Measurements from ENCODE around the gene FOXL2NB. TPM values are rescaled to one million over a fixed set of nuclear protein-coding genes. Genes with fewer than 3 reads are reported as not detected.

The FOXL2NB gene
- total RNA-seq, 1 donor from 2014 or later, result under 0.01 TPM

DNA sequence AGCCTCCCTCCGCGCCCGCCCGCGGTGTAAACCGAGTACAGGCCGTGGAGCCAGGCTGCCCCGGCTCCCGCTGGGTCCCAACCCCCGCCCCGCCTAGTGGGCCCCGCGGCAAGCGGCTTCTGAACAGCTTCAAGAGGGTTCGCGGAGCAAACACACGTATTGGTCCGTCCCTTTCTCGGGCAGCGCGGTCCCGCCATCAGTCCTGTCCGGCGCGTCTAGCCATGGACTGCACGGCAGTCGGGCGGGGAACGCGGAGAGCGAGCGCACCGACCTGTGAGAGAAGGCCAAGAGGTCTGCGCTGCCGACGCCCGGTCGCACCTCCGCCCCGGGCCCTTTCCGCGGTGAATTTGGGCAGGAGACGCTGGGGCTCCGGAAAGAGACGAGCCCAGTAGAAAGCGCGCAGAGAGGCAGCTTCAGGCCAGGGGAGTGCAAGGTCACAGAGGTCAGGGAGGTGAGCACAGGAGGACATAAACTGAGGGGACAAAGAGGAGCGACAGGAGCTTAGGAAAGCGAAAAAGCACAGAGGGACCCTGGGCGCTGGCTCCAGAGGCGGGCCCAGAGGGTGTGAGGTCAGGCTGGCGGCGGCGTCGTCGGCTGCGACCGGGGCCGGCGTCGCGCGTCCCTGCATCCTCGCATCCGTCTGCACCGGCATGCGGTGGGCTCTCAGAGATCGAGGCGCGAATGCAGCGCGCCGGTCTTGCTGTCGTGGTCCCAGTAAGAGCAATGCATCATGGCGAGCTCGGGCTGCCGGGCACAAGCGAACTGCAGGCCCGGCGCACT lies 1.9 kb upstream of the FOXL2NB start:
- peak in 1 of 2 donors; percentile 45 for DNase-seq (ENCODE audit: low read depth in 2 of 2)

DNA sequence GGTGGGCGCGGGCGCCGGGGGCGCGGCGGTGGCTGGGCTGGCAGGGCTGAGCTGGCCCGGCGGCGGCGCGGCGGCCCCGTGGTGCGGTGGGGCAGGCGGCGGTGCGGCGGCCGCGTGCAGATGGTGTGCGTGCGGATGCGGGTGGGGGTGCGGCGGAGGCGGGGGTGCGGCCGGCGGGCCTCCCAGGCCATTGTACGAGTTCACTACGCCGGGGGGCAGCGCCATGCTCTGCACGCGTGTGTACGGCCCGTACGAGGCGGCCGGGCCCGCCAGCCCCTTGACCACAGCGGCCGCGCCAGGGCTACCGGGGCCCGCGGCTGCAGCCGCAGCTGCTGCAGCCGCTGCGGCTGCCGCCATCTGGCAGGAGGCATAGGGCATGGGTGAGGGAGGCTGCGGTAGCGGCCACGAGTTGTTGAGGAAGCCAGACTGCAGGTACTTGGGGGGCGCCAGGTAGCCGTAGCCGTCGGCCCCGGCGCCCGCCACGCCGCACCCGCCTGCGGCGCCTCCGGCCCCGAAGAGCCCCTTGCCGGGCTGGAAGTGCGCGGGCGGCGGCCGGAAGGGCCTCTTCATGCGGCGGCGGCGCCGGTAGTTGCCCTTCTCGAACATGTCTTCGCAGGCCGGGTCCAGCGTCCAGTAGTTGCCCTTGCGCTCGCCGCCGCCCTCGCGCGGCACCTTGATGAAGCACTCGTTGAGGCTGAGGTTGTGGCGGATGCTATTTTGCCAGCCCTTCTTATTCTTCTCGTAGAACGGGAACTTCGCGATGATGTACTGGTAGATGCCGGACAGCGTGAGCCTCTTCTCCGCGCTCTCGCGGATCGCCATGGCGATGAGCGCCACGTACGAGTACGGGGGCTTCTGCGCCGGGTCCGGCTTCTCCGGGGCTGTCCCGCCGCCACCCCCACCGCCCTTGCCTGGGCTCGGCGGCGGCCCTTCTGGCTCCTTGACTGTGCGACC lies 1.0 kb upstream of the FOXL2NB start:
- DNase-seq (ENCODE audit: low read depth in 2 of 2), result no peak

DNA sequence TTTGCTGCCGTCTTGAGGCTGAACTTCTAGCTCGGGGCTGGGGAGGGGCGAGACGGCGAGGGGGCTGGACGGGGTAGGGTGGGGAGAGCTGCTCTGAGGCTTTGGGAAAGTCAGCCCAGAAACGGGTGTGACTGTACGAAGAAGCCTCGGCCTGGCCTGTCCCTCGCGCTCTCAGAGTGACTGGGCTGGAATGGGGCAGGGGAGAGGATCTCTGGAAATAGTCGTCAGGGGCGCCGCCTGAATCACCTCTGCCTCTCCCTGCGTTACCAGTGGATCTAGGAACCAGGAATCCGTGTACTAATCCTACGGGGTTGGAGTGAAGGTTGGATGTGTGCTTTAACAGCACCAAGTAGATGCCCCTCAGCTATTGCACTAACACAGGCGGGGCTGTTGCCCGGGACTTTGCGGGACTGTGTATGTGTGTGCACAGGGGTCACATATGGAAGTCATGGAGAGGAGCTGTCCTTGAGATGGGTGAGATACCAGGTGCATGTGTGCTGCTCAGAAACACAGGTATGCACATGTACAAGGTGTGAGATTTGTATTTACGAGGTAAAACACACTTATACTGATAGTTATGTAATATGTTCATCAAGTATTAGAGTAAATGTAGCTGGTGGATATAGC lies 591 bp downstream of the FOXL2NB start:
- no peak for DNase-seq (ENCODE audit: low read depth in 2 of 2)

DNA sequence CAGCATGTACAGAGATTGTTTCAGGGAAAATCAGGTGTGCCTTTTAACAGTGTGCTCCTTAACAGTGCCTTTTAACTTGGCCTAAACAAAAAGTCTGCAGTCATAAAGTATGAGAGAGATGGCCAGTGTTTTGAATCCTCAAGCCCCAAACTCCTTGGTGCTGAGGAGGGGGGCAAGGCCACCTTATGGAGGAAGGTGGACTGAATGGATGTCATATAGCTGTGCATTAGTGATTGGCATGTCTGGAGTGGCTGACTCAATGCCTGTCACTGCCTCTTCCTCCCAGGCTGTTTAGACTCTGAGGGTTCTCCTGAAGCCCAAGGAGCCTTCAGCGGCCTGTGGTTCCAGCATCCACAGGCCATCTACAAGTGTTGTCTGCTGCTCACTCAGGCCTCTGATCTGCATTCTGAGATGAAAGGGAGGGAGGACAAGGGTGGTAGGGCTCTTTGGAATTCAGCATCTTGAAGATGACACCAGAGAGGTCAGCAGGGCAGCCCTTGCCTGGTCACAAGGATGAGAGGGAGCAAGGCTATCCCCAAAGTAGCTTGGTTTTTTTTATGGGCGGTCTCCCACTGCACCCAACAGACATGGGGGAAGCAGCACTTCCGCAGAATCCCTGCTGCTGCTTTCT lies 1.5 kb downstream of the FOXL2NB start:
- no peak for DNase-seq (ENCODE audit: low read depth in 2 of 2)

DNA sequence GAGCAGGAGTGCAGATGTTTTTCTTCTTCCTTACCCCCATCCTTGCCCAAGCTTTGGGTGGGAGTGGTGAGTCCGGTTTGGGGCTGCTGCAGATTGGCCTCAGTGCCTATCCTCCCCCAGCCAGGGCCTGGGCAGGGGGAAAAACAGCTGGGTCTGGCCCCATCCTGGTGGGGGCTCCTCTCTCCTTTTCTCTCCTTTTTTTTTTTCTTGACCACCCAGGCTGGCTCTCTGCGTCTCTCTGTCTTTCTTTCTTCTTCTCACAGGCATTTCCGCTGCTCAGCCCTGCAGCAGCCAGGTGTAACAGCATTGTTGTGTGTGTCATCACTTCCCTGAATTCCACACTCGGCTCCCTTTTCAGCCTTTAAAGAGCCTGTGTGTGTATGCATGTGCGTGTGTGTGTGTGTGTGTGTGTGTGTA lies 2.0 kb downstream of the FOXL2NB start:
- DNase-seq (ENCODE audit: low read depth in 2 of 2), result no peak

DNA sequence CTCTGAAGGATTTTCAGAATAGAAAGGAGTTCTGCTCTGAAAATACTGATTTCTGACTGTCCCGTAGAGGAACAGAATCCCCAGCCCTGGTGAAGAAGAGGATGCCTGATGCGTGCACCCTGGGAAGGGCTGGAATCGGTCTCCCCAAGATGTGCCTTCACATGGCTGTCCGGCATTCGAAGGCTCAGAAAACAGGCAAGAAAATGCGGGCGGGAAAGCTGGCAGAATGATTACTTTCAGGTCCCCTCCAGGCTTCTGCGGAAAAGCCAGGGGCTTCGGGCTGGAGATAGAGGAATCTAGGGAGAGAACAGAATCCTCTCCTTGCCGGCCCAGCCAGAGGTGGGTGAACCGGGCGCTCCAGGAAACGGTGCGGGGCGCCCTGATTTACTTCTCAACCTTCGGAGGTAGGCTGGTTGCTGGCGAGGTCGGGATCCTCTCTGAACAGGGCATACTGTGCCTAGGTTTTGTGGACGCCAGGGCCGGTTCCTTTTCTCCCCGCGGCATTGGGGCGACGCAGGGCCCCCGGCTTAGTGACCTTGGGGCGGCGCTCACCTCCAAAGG lies 2.5 kb downstream of the FOXL2NB start:
- DNase-seq (ENCODE audit: low read depth in 2 of 2), result no peak

DNA sequence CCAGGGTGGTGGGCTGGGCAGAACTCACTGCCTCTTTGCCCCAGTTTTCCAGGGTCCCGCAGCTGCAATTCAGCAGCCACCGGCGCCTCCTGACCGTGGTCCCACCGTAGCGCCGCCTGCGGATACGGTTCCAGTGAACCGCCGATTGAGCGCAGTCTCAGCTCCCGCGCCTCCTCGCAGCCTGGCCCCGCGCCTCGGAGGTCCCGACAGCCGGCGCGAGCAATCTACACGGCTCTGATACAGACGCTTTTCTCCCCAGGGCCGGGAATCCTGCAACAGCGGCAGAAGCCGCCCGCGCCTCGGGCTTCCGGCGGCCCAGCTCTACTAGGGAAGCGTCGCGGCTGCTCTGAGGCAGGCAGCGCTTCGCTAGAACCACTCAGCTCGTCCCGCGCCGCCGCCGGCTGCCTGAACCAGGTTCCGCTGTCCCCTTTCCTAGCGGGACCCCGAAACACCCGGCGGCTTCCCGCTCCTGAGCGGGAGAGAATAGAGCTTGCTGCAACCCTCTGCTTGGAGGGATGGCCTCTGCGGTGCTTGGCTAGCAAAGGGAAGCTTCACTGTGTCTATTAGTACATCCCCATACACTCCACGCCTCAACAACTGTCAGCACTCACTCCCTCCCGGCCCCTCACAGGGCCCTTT lies 3.1 kb downstream of the FOXL2NB start:
- DNase-seq (ENCODE audit: low read depth in 2 of 2), result peak in 1 of 2 donors; percentile 26

DNA sequence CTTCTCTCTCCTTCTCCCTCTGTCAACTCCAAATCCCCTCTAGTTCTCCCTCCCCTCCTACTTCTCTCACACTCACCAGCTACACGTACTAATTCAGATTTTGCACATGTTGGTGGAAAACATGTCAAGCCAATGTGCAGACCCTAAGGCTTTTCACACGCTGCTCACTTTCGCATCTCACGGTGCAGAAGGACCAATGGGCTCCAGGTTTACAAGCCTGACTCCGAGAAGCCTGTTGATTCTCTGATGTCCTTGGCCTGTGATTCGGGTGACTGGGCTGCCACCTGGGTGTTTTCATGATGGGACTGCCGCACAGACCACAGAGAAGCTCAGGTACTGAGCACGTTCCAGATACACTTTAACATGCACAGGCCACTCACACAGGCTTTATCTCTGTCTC lies 3.7 kb downstream of the FOXL2NB start:
- DNase-seq (ENCODE audit: low read depth in 2 of 2), result no peak

DNA sequence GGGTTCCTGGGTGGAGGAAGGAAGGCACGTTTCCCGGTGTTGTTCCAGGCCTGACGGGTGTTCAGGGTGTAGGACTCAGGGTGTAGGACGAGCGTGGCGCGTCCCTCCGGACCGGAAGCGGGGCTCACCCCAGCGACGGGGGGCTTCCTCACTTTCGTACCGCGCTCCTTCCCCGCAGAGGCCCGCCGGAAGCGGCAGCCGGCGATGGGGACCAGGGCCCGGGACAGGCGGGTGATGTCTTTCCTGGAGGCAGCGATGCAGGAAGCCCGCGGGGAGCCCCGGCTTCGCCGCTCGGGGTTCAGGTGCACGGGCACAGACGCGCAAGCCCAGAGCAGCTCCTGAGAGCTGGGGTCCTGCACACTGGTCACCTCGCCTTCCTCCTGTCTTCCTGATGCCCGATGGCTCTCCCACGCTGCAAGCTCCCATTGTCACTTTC lies 13.4 kb downstream of the FOXL2NB start:
- no peak for DNase-seq (ENCODE audit: low read depth in 2 of 2)

DNA sequence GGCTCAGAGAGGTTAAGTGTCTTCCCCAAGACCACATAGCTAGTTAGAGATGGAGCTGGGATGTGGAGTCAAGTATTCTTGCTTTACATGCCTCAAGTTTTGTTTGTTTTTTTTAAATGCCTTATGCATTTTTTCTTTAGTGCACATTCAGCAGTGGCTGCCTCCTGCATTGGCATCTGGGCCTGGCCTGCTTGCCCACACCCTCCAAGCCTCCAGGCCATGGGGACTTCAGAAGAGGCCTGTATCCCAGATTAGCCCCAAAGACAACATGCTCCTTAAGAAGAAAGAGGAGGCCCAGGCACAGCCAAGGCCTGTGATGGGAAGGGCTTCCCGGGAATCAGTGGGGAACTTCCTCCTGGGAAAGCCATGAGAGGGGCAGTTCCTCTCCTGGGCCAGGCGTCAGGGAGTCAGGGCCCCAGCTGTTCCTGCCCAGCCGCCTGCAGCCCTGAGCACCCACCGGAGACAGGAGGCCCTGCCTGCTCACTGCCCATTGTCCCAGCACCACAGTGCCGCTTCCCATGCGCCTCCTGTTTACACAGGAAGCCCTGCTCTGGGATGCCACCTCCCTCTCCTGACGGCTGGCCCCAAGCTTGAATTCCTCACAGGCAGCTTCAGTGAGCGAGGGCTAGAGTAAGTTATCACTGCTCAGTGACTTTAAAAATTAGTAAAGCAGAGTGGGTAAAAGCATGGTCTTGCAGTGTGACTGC lies 16.0 kb downstream of the FOXL2NB start:
- DNase-seq (ENCODE audit: low read depth in 2 of 2), result no peak

DNA sequence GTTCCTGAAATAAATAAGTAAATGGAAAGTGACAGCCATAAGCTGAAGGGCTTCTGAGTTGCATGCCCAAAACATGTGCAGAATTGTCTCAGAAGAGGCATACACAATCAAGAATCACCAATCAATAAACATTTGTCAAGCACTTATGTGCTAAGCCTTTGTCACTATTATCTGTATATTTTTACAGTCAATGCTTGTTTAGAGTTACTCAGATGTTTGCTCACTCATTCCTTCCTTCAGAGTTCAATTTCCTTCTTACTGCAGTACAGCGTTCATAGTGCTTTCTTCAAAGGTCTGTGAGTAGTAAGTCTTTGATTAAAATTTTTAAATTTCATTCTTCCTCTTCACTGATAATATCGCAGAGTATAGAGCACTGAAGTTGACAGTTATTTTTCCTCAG lies 17.2 kb downstream of the FOXL2NB start:
- DNase-seq (ENCODE audit: low read depth in 2 of 2), result no peak

DNA sequence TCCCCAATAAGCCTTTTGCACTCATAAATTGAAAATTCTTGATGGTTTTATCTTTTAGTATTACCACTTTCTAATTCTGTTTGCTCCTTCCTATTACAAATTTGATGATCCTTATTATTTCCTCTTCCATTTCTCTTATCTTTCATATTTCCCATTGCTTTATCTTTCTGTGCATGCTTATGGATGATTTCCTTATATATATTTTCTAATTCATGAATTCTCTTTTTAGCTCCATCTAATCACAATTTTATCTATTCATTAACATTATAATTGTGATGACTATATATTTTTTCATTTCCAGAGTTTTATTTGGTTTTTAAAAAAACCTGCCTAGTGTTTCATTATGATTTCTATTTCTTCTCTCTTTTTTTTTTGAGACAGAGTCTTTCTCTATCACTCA lies 17.9 kb downstream of the FOXL2NB start:
- DNase-seq (ENCODE audit: low read depth in 2 of 2), result no peak

DNA sequence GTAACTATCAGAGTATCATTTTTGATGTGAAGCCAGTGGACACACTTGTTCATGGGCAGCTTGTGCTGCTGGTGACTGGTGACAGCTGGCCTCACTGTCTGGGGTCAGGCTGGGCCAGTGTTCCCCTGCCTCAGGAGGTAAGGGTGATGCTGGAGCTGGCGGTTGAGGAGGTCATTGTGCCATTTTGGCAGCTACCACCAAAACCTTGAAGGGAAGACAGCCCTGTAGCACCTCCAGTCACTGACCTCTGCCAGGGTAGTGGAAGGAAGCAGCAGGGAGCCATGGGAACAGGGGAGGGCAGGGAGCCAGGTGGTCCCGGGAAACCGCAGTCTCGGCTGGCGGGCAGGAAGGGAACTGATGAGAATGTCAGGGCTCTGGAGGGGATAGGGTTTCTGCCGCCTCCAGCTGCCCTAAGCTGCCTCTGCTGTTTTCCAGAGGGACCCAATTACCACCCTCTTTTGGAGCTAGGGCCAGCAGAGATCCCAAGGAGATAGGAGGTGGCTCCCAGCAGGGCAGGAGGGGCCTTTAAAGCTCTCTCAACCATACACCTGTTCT lies 24.8 kb downstream of the FOXL2NB start:
- no peak for DNase-seq (ENCODE audit: low read depth in 2 of 2)

DNA sequence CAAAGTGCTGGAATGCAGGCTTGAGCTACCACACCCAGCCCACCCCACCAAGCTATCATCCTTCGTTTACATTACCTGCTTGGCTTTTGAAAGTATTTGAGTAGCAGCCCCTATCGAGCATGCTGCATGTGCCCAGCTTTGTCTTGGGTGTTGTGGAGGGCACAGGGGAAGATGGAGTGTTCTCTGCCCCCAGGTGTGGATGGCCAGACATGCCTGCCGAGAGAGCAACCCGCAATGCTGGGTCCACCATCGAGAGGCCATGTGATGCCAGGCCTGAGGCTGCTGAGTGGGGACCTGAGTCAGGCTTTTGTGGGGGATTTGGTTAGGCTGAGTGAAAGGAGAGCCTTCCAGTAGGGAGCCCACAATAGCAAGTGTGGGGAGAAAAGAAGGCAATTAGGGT lies 25.9 kb downstream of the FOXL2NB start:
- DNase-seq (ENCODE audit: low read depth in 2 of 2), result no peak

DNA sequence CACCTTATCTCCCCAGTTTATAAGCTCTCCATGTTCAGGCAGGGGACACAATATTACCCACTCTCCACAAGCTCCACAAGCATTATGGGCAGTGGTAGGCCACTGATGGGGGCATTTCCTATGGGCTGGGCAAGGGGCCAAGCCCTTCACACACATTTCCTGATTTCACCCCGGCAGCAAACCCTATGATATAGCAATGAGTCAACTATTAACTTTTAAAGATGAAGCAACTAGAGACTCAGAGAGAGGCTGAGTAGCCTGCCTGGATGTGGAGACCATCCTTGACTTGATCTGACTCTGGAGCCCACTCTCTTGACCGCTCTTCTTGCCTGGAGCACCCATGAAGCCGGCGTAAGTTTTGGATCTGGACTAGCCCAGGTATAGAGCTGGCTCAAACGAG lies 27.4 kb downstream of the FOXL2NB start:
- no peak for DNase-seq (ENCODE audit: low read depth in 2 of 2)

DNA sequence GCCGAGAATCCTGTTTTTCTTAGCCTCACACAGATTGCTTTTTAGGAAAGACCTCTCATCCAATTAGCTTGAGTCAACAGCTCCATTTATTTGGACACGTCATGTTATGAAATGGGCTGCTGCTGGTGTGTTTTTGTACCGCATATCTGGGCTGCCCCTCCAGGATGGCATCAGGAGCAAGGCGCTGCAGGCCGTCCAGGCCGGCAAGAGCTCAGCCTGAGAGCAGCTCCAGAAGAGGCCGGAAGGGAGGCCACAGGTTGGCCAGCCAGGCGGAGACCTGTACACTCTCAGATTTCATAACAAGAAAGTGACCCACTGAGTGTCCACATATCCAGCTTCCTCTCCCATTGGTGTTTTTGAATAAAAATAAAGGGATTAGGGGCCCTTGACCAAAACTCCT lies 28.3 kb downstream of the FOXL2NB start:
- no peak for DNase-seq (ENCODE audit: low read depth in 2 of 2)

DNA sequence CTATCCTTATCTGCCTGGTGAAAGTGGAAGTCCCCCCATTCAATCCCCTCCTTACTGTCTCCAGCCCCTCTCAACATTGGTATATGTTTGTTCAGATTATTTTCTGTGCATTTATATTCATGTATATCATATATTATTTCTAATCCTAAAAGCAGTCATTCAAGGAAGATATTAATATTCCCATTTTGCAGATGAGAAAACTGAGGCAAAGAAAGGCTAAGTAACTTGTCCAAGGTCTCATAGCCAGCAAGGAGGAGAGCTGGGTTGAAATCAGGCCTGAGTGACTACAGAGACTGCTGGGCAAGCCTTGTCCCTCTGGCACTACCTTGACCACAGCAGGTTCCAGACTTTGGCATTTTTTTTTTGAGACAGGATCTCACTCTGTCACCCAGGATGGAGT lies 29.0 kb downstream of the FOXL2NB start:
- no peak for DNase-seq (ENCODE audit: low read depth in 2 of 2)

DNA sequence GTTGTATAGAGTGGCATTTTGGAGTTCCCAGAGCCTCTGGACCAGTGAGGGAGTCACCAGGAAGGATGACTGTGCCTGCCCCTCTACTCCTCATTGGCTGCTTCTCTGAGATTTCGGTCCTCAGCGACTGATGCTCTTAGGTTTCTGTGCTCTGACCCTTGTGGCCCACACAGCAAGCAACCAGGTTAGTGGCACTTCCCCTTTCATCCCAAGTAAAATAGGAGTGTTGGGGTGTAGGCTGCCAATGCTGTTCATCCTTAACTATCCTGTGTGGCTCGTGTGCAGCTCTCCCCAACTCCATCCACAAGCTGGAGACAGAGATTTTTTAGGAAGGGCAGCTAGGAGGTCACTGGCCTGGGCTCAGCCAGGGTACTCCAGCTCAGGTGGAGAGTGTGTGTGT lies 37.8 kb downstream of the FOXL2NB start:
- DNase-seq (ENCODE audit: low read depth in 2 of 2), result no peak

DNA sequence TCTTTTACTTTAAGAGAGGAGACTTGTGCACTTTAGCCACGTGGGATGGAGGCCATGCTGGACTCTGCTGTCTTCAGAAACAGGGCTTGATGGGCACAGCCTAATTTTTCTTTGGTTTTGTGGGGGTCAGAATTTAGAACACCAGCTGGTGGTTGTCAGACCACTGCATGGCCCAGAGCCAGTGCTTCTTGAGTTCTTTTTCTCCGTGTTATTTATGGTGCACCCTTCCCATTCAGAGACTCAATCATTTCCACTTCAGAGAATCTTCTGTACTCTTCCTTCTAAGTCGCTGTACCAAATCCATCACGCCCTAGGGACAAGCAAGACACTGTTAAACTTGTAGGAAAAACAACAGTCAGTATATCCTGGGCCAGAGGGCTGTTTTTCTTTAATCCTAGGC lies 38.9 kb downstream of the FOXL2NB start:
- DNase-seq (ENCODE audit: low read depth in 2 of 2), result no peak

DNA sequence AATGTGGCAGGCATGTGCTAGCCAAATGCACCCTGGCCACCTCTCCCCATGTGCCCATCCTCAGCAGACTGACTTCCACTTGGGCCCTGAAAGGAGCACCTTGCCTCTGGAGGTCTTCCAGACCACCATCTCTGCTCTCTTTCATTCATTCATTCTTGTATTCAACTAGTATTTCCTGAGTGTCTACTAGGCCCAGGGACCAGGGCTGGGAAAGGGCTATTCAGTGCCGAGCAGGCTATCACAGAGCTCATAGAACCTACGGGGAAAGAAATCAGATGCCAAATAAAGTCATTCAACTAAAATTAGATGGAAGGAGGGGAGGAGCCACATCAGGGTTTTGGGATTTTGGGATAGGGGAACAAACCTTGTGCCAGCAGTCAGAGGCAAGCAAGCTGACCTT lies 40.2 kb downstream of the FOXL2NB start:
- no peak for DNase-seq (ENCODE audit: low read depth in 2 of 2)
